Measurements from ENCODE around the gene COMMD6. TPM values are rescaled to one million over a fixed set of nuclear protein-coding genes. Genes with fewer than 3 reads are reported as not detected.

The COMMD6 gene
- polyA plus RNA-seq, 4 donors, result 99.7 to 226 (median 159) TPM

GRCh38 chr13:75558145-75558840 lies 20.7 kb upstream of the COMMD6 start:
- no peak for FAIRE-seq
- Histone ChIP-seq H3K27ac (ENCODE audit: low read depth in 1 of 3, low read length in 2 of 3) (no peak overlapping the region), H3K9me3 (ENCODE audit: control insufficient read depth in 2 of 2, insufficient read depth in 1 of 2, low read depth in 1 of 2, low read length in 1 of 2) (no peaks in the 10 kb centered on the region), H3K36me3 (ENCODE audit: control insufficient read depth in 3 of 3, insufficient read depth in 2 of 3, low read depth in 1 of 3, low read length in 3 of 3) (peaks cover 3 to 11% (median 9%) of the 10 kb centered on the region in 3 donors), H3K4me1 (ENCODE audit: control insufficient read depth in 3 of 3, insufficient read depth in 2 of 3, low read depth in 1 of 3, low read length in 2 of 3) (no peaks in the 10 kb centered on the region), H3K4me3 (ENCODE audit: low read depth in 1 of 3, low read length in 3 of 3) (no peak overlapping the region), H3K27me3 (ENCODE audit: control insufficient read depth in 3 of 3, insufficient read depth in 3 of 3, low read length in 3 of 3) (no peaks in the 10 kb centered on the region)
- 32 to 74% (median 58%) methylated on average over 2 of the region's 2 CpGs for WGBS, 3 donors
- no peak for DNase-seq

- FAIRE-seq, result no peak
- Histone ChIP-seq H3K36me3 (ENCODE audit: control insufficient read depth in 3 of 3, insufficient read depth in 2 of 3, low read depth in 1 of 3, low read length in 3 of 3) (peaks cover 3 to 9% (median 8%) of the 10 kb centered on the region in 3 donors), H3K9me3 (ENCODE audit: control insufficient read depth in 2 of 2, insufficient read depth in 1 of 2, low read depth in 1 of 2, low read length in 1 of 2) (no peaks in the 10 kb centered on the region), H3K27ac (ENCODE audit: low read depth in 1 of 3, low read length in 2 of 3) (no peak overlapping the region), H3K4me3 (ENCODE audit: low read depth in 1 of 3, low read length in 3 of 3) (no peak overlapping the region), H3K27me3 (ENCODE audit: control insufficient read depth in 3 of 3, insufficient read depth in 3 of 3, low read length in 3 of 3) (no peaks in the 10 kb centered on the region), H3K4me1 (ENCODE audit: control insufficient read depth in 3 of 3, insufficient read depth in 2 of 3, low read depth in 1 of 3, low read length in 2 of 3) (no peaks in the 10 kb centered on the region)
- WGBS, 3 donors, result 95 to 96% (median 95%) methylated on average over 2 of the region's 2 CpGs
- DNase-seq, result no peak
These were observed 19.3 kb upstream of the COMMD6 start for GRCh38 chr13:75556961-75557360.

GRCh38 chr13:75555836-75556235 lies 18.2 kb upstream of the COMMD6 start:
- Histone ChIP-seq H3K36me3 (ENCODE audit: control insufficient read depth in 3 of 3, insufficient read depth in 2 of 3, low read depth in 1 of 3, low read length in 3 of 3) (peaks cover 1 to 7% (median 5%) of the 10 kb centered on the region in 3 donors), H3K4me3 (ENCODE audit: low read depth in 1 of 3, low read length in 3 of 3) (no peak overlapping the region), H3K4me1 (ENCODE audit: control insufficient read depth in 3 of 3, insufficient read depth in 2 of 3, low read depth in 1 of 3, low read length in 2 of 3) (no peaks in the 10 kb centered on the region), H3K27ac (ENCODE audit: low read depth in 1 of 3, low read length in 2 of 3) (no peak overlapping the region), H3K9me3 (ENCODE audit: control insufficient read depth in 2 of 2, insufficient read depth in 1 of 2, low read depth in 1 of 2, low read length in 1 of 2) (no peaks in the 10 kb centered on the region), H3K27me3 (ENCODE audit: control insufficient read depth in 3 of 3, insufficient read depth in 3 of 3, low read length in 3 of 3) (no peaks in the 10 kb centered on the region)
- WGBS, 3 donors, result 83 to 96% (median 88%) methylated on average over 1 of the region's 1 CpG
- FAIRE-seq, result no peak
- DNase-seq, result no peak

GRCh38 chr13:75554981-75555380 lies 17.3 kb upstream of the COMMD6 start:
- Histone ChIP-seq H3K9me3 (ENCODE audit: control insufficient read depth in 2 of 2, insufficient read depth in 1 of 2, low read depth in 1 of 2, low read length in 1 of 2) (no peaks in the 10 kb centered on the region), H3K4me1 (ENCODE audit: control insufficient read depth in 3 of 3, insufficient read depth in 2 of 3, low read depth in 1 of 3, low read length in 2 of 3) (no peaks in the 10 kb centered on the region), H3K4me3 (ENCODE audit: low read depth in 1 of 3, low read length in 3 of 3) (no peak overlapping the region), H3K27ac (ENCODE audit: low read depth in 1 of 3, low read length in 2 of 3) (no peak overlapping the region), H3K27me3 (ENCODE audit: control insufficient read depth in 3 of 3, insufficient read depth in 3 of 3, low read length in 3 of 3) (no peaks in the 10 kb centered on the region), H3K36me3 (ENCODE audit: control insufficient read depth in 3 of 3, insufficient read depth in 2 of 3, low read depth in 1 of 3, low read length in 3 of 3) (peaks cover 0 to 6% (median 4%) of the 10 kb centered on the region in 3 donors)
- no peak for DNase-seq
- FAIRE-seq, result no peak
- 99 to 100% (median 100%) methylated on average over 3 of the region's 3 CpGs for WGBS, 3 donors

- no peaks in the 10 kb centered on the region for H3K9me3 ChIP-seq (ENCODE audit: control insufficient read depth in 2 of 2, insufficient read depth in 1 of 2, low read depth in 1 of 2, low read length in 1 of 2)
- 93 to 100% (median 94%) methylated on average over 1 of the region's 1 CpG for WGBS, 3 donors
- no peak for DNase-seq
- H3K4me3 ChIP-seq (ENCODE audit: low read depth in 1 of 3, low read length in 3 of 3), result no peak overlapping the region
- no peak for FAIRE-seq
- no peaks in the 10 kb centered on the region for H3K4me1 ChIP-seq (ENCODE audit: control insufficient read depth in 3 of 3, insufficient read depth in 2 of 3, low read depth in 1 of 3, low read length in 2 of 3)
- H3K36me3 ChIP-seq (ENCODE audit: control insufficient read depth in 3 of 3, insufficient read depth in 2 of 3, low read depth in 1 of 3, low read length in 3 of 3), result peaks cover 0 to 6% (median 4%) of the 10 kb centered on the region in 3 donors
- no peak overlapping the region for H3K27ac ChIP-seq (ENCODE audit: low read depth in 1 of 3, low read length in 2 of 3)
- H3K27me3 ChIP-seq (ENCODE audit: control insufficient read depth in 3 of 3, insufficient read depth in 3 of 3, low read length in 3 of 3), result no peaks in the 10 kb centered on the region
These were observed 16.8 kb upstream of the COMMD6 start for GRCh38 chr13:75554464-75554863.

GRCh38 chr13:75550159-75550567 lies 12.5 kb upstream of the COMMD6 start:
- no peaks in the 10 kb centered on the region for H3K4me1 ChIP-seq (ENCODE audit: control insufficient read depth in 3 of 3, insufficient read depth in 2 of 3, low read depth in 1 of 3, low read length in 2 of 3)
- H3K27me3 ChIP-seq (ENCODE audit: control insufficient read depth in 3 of 3, insufficient read depth in 3 of 3, low read length in 3 of 3), result no peaks in the 10 kb centered on the region
- DNase-seq (peak; percentile 56 to 74), FAIRE-seq (no peak)
- peaks cover 0 to 6% (median under 1%) of the 10 kb centered on the region in 3 donors for H3K36me3 ChIP-seq (ENCODE audit: control insufficient read depth in 3 of 3, insufficient read depth in 2 of 3, low read depth in 1 of 3, low read length in 3 of 3)
- H3K9me3 ChIP-seq (ENCODE audit: control insufficient read depth in 2 of 2, insufficient read depth in 1 of 2, low read depth in 1 of 2, low read length in 1 of 2), result no peaks in the 10 kb centered on the region
- H3K4me3 ChIP-seq (ENCODE audit: low read depth in 1 of 3, low read length in 3 of 3), result peak overlapping the region; percentile 86 to 91 (median 89)
- peak overlapping the region; percentile 45 to 90 (median 89) for H3K27ac ChIP-seq (ENCODE audit: low read depth in 1 of 3, low read length in 2 of 3)
- 1 to 2% (median 1%) methylated on average over 10 of the region's 10 CpGs for WGBS, 3 donors

GRCh38 chr13:75549262-75550158 lies 11.9 kb upstream of the COMMD6 start, which contains the start of gene UCHL3:
UCHL3 (plus strand) TSS chr13:75549791; CDS start chr13:75549821, 30 bp downstream.
- Histone ChIP-seq H3K27ac (ENCODE audit: low read depth in 1 of 3, low read length in 2 of 3) (peak within 1 kb of the TSS; percentile 45 to 90 (median 89)), H3K36me3 (ENCODE audit: control insufficient read depth in 3 of 3, insufficient read depth in 2 of 3, low read depth in 1 of 3, low read length in 3 of 3) (peaks cover 0 to 3% (median 0%) of the 10 kb centered on the region in 3 donors), H3K27me3 (ENCODE audit: control insufficient read depth in 3 of 3, insufficient read depth in 3 of 3, low read length in 3 of 3) (no peaks in the 10 kb centered on the region), H3K4me3 (ENCODE audit: low read depth in 1 of 3, low read length in 3 of 3) (peak within 1 kb of the TSS; percentile 86 to 91 (median 89)), H3K4me1 (ENCODE audit: control insufficient read depth in 3 of 3, insufficient read depth in 2 of 3, low read depth in 1 of 3, low read length in 2 of 3) (no peaks in the 10 kb centered on the region), H3K9me3 (ENCODE audit: control insufficient read depth in 2 of 2, insufficient read depth in 1 of 2, low read depth in 1 of 2, low read length in 1 of 2) (no peaks in the 10 kb centered on the region)
- FAIRE-seq, result no peak
- DNase-seq, result peak; percentile 97 to 99
- WGBS, 3 donors, result 0% methylated on average over 67 to 74 of the region's 74 CpGs

GRCh38 chr13:75547917-75548316 lies 10.3 kb upstream of the COMMD6 start:
- no peak for DNase-seq
- WGBS, 3 donors, result 87 to 95% (median 89%) methylated on average over 3 of the region's 3 CpGs
- Histone ChIP-seq H3K9me3 (ENCODE audit: control insufficient read depth in 2 of 2, insufficient read depth in 1 of 2, low read depth in 1 of 2, low read length in 1 of 2) (no peaks in the 10 kb centered on the region), H3K36me3 (ENCODE audit: control insufficient read depth in 3 of 3, insufficient read depth in 2 of 3, low read depth in 1 of 3, low read length in 3 of 3) (no peaks in the 10 kb centered on the region), H3K4me1 (ENCODE audit: control insufficient read depth in 3 of 3, insufficient read depth in 2 of 3, low read depth in 1 of 3, low read length in 2 of 3) (no peaks in the 10 kb centered on the region), H3K27ac (ENCODE audit: low read depth in 1 of 3, low read length in 2 of 3) (no peak overlapping the region), H3K27me3 (ENCODE audit: control insufficient read depth in 3 of 3, insufficient read depth in 3 of 3, low read length in 3 of 3) (no peaks in the 10 kb centered on the region), H3K4me3 (ENCODE audit: low read depth in 1 of 3, low read length in 3 of 3) (no peak overlapping the region)
- no peak for FAIRE-seq
